OCI-LY7 (cell line): ENCODE results near the gene TAF1B.

Source experiments
- EZH2phosphoT487 ChIP-seq: fragments of 200-600 bp; sonication (generic); IDR thresholded peaks from 2 replicates; pipeline ENCODE4 v1.6.1; 2018; ENCODE audit warnings: low read depth, borderline replicate concordance, mild to moderate bottlenecking, mixed run types, antibody characterized with exemption, low read length, moderate library complexity, mixed read lengths
- TF ChIP-seq, protein P1 (sequence below): fragments of 200-600 bp; sonication (generic); conservative IDR thresholded peaks from 2 replicates; pipeline ENCODE4 v1.5.1; 2014; ENCODE audit warnings: mild to moderate bottlenecking, antibody characterized with exemption, low read length, moderate library complexity, mixed read lengths

DNA sequence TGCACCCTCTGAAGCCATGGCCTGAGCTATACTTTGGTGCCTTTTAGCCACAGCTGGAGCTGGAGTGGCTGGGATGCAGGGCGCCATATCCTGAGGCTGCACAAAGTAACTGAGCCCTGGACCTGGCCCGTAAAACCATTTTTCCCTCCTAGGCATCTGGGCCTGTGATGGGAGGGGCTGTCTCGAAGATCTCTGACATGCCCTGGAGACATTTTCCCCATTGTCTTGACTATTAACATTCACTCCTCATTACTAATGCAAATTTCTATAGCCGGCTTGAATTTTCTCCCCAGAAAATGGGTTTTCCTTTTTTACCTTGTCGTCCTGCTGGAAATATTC is 15.4 kb downstream of the TAF1B start:
- TF ChIP-seq, protein P1, sequence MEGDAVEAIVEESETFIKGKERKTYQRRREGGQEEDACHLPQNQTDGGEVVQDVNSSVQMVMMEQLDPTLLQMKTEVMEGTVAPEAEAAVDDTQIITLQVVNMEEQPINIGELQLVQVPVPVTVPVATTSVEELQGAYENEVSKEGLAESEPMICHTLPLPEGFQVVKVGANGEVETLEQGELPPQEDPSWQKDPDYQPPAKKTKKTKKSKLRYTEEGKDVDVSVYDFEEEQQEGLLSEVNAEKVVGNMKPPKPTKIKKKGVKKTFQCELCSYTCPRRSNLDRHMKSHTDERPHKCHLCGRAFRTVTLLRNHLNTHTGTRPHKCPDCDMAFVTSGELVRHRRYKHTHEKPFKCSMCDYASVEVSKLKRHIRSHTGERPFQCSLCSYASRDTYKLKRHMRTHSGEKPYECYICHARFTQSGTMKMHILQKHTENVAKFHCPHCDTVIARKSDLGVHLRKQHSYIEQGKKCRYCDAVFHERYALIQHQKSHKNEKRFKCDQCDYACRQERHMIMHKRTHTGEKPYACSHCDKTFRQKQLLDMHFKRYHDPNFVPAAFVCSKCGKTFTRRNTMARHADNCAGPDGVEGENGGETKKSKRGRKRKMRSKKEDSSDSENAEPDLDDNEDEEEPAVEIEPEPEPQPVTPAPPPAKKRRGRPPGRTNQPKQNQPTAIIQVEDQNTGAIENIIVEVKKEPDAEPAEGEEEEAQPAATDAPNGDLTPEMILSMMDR: no peak
- no peak for TF ChIP-seq EZH2phosphoT487
